Testis (tissue), 2 donors: Measurements from ENCODE around the gene GFOD1.

Experiments used
- POLR2A ChIP-seq: fragments of 450-650 bp; IDR thresholded peaks from one replicate; pipeline ENCODE4 v1.6.1; 2017; ENCODE audit warnings: antibody characterized with exemption, mild to moderate bottlenecking, moderate library complexity
- TF ChIP-seq, protein P1 (sequence below), 3 experiments: fragments of 450-650 bp in 2 of 3; fragments of 200-600 bp in 1 of 3; sonication (generic) in 1 of 3; IDR thresholded peaks; one replicate each; pipeline ENCODE4 v1.5.1; 2016 to 2019; ENCODE audit warnings: antibody characterized with exemption in 3 of 3, mild to moderate bottlenecking in 2 of 3, moderate library complexity in 1 of 3

DNA sequence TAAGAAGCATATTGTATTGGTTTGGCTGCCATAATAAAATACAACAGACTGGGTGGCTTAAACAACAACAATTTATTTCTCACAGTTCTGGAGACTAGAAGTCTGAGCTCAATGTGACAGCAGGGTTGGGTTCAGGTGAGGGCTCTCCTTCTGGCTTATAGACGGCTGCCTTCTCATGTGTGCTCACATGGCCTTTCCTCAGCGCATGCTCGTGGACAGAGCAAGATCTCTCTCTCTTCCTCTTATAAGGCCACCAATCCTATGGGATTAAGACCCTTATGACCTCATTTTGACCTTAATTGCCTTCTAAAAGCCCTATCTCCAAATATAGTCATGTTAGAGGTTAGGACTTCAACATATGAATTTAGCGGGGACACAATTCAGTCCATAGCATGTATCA lies 32.4 kb upstream of the GFOD1 start:
- TF ChIP-seq, protein P1, sequence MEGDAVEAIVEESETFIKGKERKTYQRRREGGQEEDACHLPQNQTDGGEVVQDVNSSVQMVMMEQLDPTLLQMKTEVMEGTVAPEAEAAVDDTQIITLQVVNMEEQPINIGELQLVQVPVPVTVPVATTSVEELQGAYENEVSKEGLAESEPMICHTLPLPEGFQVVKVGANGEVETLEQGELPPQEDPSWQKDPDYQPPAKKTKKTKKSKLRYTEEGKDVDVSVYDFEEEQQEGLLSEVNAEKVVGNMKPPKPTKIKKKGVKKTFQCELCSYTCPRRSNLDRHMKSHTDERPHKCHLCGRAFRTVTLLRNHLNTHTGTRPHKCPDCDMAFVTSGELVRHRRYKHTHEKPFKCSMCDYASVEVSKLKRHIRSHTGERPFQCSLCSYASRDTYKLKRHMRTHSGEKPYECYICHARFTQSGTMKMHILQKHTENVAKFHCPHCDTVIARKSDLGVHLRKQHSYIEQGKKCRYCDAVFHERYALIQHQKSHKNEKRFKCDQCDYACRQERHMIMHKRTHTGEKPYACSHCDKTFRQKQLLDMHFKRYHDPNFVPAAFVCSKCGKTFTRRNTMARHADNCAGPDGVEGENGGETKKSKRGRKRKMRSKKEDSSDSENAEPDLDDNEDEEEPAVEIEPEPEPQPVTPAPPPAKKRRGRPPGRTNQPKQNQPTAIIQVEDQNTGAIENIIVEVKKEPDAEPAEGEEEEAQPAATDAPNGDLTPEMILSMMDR (IDR thresholded peaks at IDR 0.05): no peak
- TF ChIP-seq POLR2A: no peak
